ENCODE data around the gene ZNF624.

- TF ChIP-seq POLR2AphosphoS5 (IDR thresholded peaks at IDR 0.05; ENCODE audit: low read depth) (no peak), CTCF (conservative IDR thresholded peaks at IDR 0.05; ENCODE audit: low read depth in 2 of 2) (no peak), EZH2phosphoT487 (IDR thresholded peaks at IDR 0.05; ENCODE audit: unreplicated experiment) (no peak), EZH2 (IDR thresholded peaks at IDR 0.05; ENCODE audit: low read depth, unreplicated experiment) (no peak), CREB1 (CRISPR knock-in tag; IDR thresholded peaks at IDR 0.05; ENCODE audit: low read depth) (no peak), REST (IDR thresholded peaks at IDR 0.05; ENCODE audit: unreplicated experiment) (no peak), JUNB (IDR thresholded peaks at IDR 0.05; ENCODE audit: unreplicated experiment) (no peak), NANOG (IDR thresholded peaks at IDR 0.05; ENCODE audit: borderline replicate concordance) (no peak)
Observed at GRCh38 chr17:16662936-16663335, 9.3 kb upstream of the ZNF624 start.
